CD8-positive, alpha-beta memory T cell (primary cell): Measurements from ENCODE around the gene NPAT. TPM values are rescaled to one million over a fixed set of nuclear protein-coding genes. Genes with fewer than 3 reads are reported as not detected.
A peak's percentile ranks its signal among the peaks of the same experiment; 100 is the strongest.
"Not testable (repeated sequence)": the region's sequence is repeated elsewhere in the genome, so short reads cannot be mapped to it uniquely, and the experiment has no call there.

Source experiments
- CTCF ChIA-PET: fragments of 350-600 bp; sonication (Branson Sonifier 250); formaldehyde crosslinking; loops from one replicate; lab custom pipeline; 2021; ENCODE audit warnings: antibody characterized with exemption; lab: Charles Lee
- POLR2A ChIA-PET: fragments of 350-600 bp; sonication (Branson Sonifier 250); formaldehyde crosslinking; loops from one replicate; lab custom pipeline; 2021; ENCODE audit warnings: antibody characterized with exemption; lab: Charles Lee
- DNase-seq, 5 donors: peaks; one replicate each; pipeline versions ENCODE4 v3.0.0 to v3.0.0-alpha.2; 2020 to 2022; ENCODE audit warnings: mixed read lengths in 1 of 5
- H3K27ac ChIP-seq: one replicate; pipeline ENCODE4 v1.7.0; 2013; ENCODE audit warnings: low read depth, mild to moderate bottlenecking, low read length, moderate library complexity
- H3K27me3 ChIP-seq: 2 replicates; pipeline ENCODE4 v1.7.0; 2013; ENCODE audit warnings: low read length, mild to moderate bottlenecking; ENCODE audit not compliant: insufficient read depth, poor library complexity, severe bottlenecking
- H3K36me3 ChIP-seq: 2 replicates; pipeline ENCODE4 v1.7.0; 2013; ENCODE audit warnings: mild to moderate bottlenecking, low read length, moderate library complexity; ENCODE audit not compliant: insufficient read depth
- H3K4me1 ChIP-seq: 2 replicates; pipeline ENCODE4 v1.7.0; 2013; ENCODE audit warnings: mild to moderate bottlenecking, low read length, moderate library complexity; ENCODE audit not compliant: insufficient read depth
- H3K4me3 ChIP-seq: 2 replicates; pipeline ENCODE4 v1.7.0; 2013; ENCODE audit warnings: mild to moderate bottlenecking, low read length
- H3K9me3 ChIP-seq: 2 replicates; pipeline ENCODE4 v1.7.0; 2013; ENCODE audit warnings: mild to moderate bottlenecking, low read length
- H3K27ac Mint-ChIP-seq, 8 donors: one replicate each; pipeline ENCODE4 v1.8.0; 2020 to 2021; ENCODE audit warnings: mixed read lengths in 8 of 8, mild to moderate bottlenecking in 6 of 8, inconsistent platforms in 3 of 8, moderate library complexity in 3 of 8
- H3K27me3 Mint-ChIP-seq, 2 donors: one replicate each; pipeline ENCODE4 v1.8.0; 2020 to 2021; ENCODE audit warnings: mixed read lengths in 2 of 2, mild to moderate bottlenecking in 1 of 2, moderate library complexity in 1 of 2
- H3K36me3 Mint-ChIP-seq, 3 donors: one replicate each; pipeline ENCODE4 v1.8.0; 2020 to 2021; ENCODE audit warnings: mixed read lengths in 3 of 3, inconsistent platforms in 1 of 3, mild to moderate bottlenecking in 1 of 3
- H3K4me1 Mint-ChIP-seq, 3 donors: one replicate each; pipeline ENCODE4 v1.8.0; 2020 to 2021; ENCODE audit warnings: mixed read lengths in 3 of 3, inconsistent platforms in 1 of 3, mild to moderate bottlenecking in 1 of 3
- H3K4me3 Mint-ChIP-seq, 7 donors: one replicate each; pipeline ENCODE4 v1.8.0; 2020 to 2021; ENCODE audit warnings: mixed read lengths in 7 of 7, mild to moderate bottlenecking in 6 of 7, moderate library complexity in 4 of 7, inconsistent platforms in 2 of 7
- H3K9me3 Mint-ChIP-seq, 5 donors: one replicate each; pipeline ENCODE4 v1.8.0; 2020 to 2022; ENCODE audit warnings: mixed read lengths in 5 of 5, mild to moderate bottlenecking in 3 of 5, moderate library complexity in 2 of 5, inconsistent platforms in 1 of 5
- polyA plus RNA-seq: library from polyadenylated mRNA; unstranded; fragments of 300-500 nt; fragmentation: Illumina TruSeq; gene quantifications from one replicate; pipeline ENCODE4 v1.2.3, GENCODE V29; 2021
- total RNA-seq, 2 experiments: library from RNA; stranded (reverse); gene quantifications; one replicate each; pipeline ENCODE4 v1.2.3, GENCODE V29; 2021

Gene NPAT
- total and polyA plus RNA-seq, 3 experiments from 2014 or later = 38.9 to 39.7 (median 39.6) TPM

DNA sequence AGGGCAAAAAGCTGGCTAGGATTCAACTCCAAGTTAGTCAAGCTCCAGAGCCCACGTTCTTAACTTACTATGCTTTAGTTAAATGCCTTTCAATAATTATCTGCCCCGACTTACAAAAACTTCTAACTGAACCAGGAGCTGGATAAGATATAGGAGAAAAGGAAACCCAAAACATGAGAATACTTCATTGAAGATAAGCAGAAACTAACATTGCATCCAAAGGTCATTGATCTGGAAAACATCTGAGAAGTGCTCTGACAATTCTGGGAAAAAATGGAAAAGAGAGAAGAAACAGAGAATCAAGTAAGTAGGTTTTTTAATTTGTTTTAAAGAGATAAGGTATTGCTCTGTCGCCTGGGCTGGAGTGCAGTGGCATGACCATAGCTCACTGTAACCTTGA, 73.9 kb downstream of the NPAT start:
- Mint-ChIP-seq H3K27me3 (no peaks in the 10 kb centered on the region), H3K27ac (peak overlapping the region in 1 of 8 donors; percentile 31), H3K36me3 (peaks cover 7 to 87% (median 33%) of the 10 kb centered on the region in 3 donors), H3K9me3 (no peaks in the 10 kb centered on the region), H3K4me1 (peaks cover 4 to 12% (median 8%) of the 10 kb centered on the region in 3 donors), H3K4me3 (no peak overlapping the region)
- Histone ChIP-seq H3K4me1 (no peaks in the 10 kb centered on the region), H3K27me3 (no peaks in the 10 kb centered on the region), H3K9me3 (no peaks in the 10 kb centered on the region), H3K4me3 (no peak overlapping the region), H3K27ac (no peak overlapping the region), H3K36me3 (peaks cover 47% of the 10 kb centered on the region)
- POLR2A ChIA-PET = no interaction called here
- DNase-seq = no peak
- CTCF ChIA-PET = interaction anchor here (0.9 to 1.2 kb wide), 2 partner anchors 24 to 74 kb away, joined by 3 read pairs; no protein-coding TSS in a partner anchor

DNA sequence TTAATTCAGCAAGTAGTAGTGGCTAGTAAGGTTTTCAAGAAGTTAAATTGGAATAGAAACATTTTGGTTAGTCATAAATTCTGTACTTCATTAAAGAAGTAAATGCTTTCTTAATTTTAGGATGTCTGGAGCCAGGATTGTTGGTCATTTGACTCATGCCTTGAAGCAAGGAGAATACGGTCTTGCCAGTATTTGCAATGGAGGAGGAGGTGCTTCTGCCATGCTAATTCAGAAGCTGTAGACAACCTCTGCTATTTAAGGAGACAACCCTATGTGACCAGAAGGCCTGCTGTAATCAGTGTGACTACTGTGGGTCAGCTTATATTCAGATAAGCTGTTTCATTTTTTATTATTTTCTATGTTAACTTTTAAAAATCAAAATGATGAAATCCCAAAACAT, 75.3 kb downstream of the NPAT start:
- H3K27me3 Mint-ChIP-seq = no peaks in the 10 kb centered on the region
- Histone ChIP-seq H3K4me3 (no peak overlapping the region), H3K4me1 (no peaks in the 10 kb centered on the region), H3K9me3 (no peaks in the 10 kb centered on the region), H3K36me3 (peaks cover 57% of the 10 kb centered on the region), H3K27ac (no peak overlapping the region), H3K27me3 (no peaks in the 10 kb centered on the region)
- no peak overlapping the region for H3K4me3 Mint-ChIP-seq
- DNase-seq = no peak
- H3K9me3 Mint-ChIP-seq = no peaks in the 10 kb centered on the region
- ChIA-PET POLR2A (no interaction called here), CTCF (interaction anchor here (1.2 kb wide), 1 partner anchor 29 kb away, joined by 3 read pairs; no protein-coding TSS in a partner anchor)
- peaks cover 7 to 92% (median 35%) of the 10 kb centered on the region in 3 donors for H3K36me3 Mint-ChIP-seq
- peak overlapping the region in 3 of 8 donors; percentile 45 to 64 (median 51) for H3K27ac Mint-ChIP-seq
- peaks cover 1 to 12% (median 8%) of the 10 kb centered on the region in 3 donors for H3K4me1 Mint-ChIP-seq

DNA sequence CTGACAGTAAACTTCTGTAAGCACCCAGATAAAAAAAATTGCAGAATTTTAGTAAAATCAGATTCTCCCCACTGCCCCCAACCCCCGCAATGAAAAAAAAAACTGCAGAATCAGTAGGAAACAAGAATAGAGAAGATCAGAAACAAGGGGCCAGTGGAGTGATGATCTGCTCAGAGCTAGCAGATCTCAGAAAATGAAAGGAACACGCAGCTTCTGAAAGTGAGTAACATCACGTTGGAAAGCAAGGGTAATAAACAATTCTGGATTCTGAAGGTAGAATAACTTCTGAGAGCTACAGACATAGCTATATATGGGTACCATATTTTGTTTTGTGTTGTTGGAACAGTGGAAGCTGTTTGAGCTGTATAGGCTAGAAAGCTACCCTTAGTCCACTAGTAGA, 77.8 kb downstream of the NPAT start:
- Histone ChIP-seq H3K27ac (no peak overlapping the region), H3K4me3 (no peak overlapping the region), H3K36me3 (peaks cover 51% of the 10 kb centered on the region), H3K27me3 (no peaks in the 10 kb centered on the region), H3K9me3 (no peaks in the 10 kb centered on the region), H3K4me1 (no peaks in the 10 kb centered on the region)
- ChIA-PET POLR2A (no interaction called here), CTCF (interaction anchor here (1.1 kb wide), 2 partner anchors 26 to 92 kb away, joined by 3 to 4 read pairs; no protein-coding TSS in a partner anchor)
- DNase-seq = no peak
- no peaks in the 10 kb centered on the region for H3K27me3 Mint-ChIP-seq
- no peak overlapping the region for H3K4me3 Mint-ChIP-seq
- H3K9me3 Mint-ChIP-seq = no peaks in the 10 kb centered on the region
- peaks cover 3 to 12% (median 8%) of the 10 kb centered on the region in 3 donors for H3K4me1 Mint-ChIP-seq
- peaks cover 10 to 87% (median 33%) of the 10 kb centered on the region in 3 donors for H3K36me3 Mint-ChIP-seq
- peak overlapping the region in 6 of 8 donors; percentile 3 to 79 (median 16) for H3K27ac Mint-ChIP-seq

DNA sequence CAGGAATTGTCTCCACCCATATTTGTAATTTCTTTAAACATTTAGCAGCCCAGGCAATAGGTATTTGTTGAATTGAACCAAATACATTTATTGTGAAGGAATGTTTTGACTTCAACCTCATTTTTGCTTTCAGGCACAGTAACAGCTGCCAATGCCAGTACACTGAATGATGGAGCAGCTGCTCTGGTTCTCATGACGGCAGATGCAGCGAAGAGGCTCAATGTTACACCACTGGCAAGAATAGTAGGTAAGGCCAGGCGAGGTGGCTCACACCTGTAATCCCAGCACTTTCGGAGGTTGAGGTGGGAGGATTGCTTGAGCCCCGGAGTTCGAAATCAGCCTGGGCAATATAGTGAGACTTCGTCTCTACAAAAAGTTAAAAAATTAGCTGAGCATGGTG, 80.1 kb downstream of the NPAT start:
- Histone ChIP-seq H3K27ac (no peak overlapping the region), H3K27me3 (no peaks in the 10 kb centered on the region), H3K4me1 (no peaks in the 10 kb centered on the region), H3K4me3 (no peak overlapping the region), H3K36me3 (peaks cover 40% of the 10 kb centered on the region), H3K9me3 (no peaks in the 10 kb centered on the region)
- Mint-ChIP-seq H3K9me3 (no peaks in the 10 kb centered on the region), H3K27ac (peak overlapping the region in 2 of 8 donors; percentile 14 to 76), H3K4me1 (peaks cover 3 to 12% (median 9%) of the 10 kb centered on the region in 3 donors), H3K4me3 (no peak overlapping the region), H3K36me3 (peaks cover 10 to 74% (median 26%) of the 10 kb centered on the region in 3 donors), H3K27me3 (no peaks in the 10 kb centered on the region)
- CTCF ChIA-PET = no interaction called here
- DNase-seq = no peak
- POLR2A ChIA-PET = interaction anchor here (0.8 kb wide), 1 partner anchor 23 kb away, joined by 3 read pairs; no protein-coding TSS in a partner anchor

DNA sequence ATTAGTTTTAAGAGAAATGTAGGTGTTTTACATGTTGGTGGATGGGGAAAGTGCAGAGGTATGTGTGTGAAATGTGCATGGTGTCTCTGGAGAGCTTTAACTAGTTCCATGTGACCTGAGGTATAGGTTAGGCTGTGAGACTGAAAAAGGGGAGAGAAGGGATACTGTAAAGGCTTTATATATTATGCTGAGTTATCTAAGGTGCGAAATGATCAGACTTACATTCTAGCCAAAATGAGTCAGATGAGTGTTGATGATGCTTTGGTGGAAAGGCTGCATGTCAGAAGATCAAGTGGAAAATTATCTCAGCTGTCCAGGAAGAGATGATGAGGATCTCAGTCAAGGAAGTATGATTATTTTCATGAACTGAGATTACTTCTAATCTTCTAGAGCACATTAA, 85.2 kb downstream of the NPAT start:
- no peaks in the 10 kb centered on the region for H3K9me3 Mint-ChIP-seq
- peak overlapping the region in 3 of 8 donors; percentile 28 to 74 (median 53) for H3K27ac Mint-ChIP-seq
- peaks cover 9 to 20% (median 11%) of the 10 kb centered on the region in 3 donors for H3K4me1 Mint-ChIP-seq
- no peaks in the 10 kb centered on the region for H3K27me3 Mint-ChIP-seq
- no peak for DNase-seq
- peaks cover 4 to 59% (median 11%) of the 10 kb centered on the region in 3 donors for H3K36me3 Mint-ChIP-seq
- H3K4me3 ChIP-seq = no peak overlapping the region
- ChIA-PET POLR2A (no interaction called here), CTCF (no interaction called here)
- no peaks in the 10 kb centered on the region for H3K4me1 ChIP-seq
- H3K27ac ChIP-seq = no peak overlapping the region
- H3K27me3 ChIP-seq = no peaks in the 10 kb centered on the region
- peaks cover 20% of the 10 kb centered on the region for H3K36me3 ChIP-seq
- H3K9me3 ChIP-seq = no peaks in the 10 kb centered on the region
- no peak overlapping the region for H3K4me3 Mint-ChIP-seq

DNA sequence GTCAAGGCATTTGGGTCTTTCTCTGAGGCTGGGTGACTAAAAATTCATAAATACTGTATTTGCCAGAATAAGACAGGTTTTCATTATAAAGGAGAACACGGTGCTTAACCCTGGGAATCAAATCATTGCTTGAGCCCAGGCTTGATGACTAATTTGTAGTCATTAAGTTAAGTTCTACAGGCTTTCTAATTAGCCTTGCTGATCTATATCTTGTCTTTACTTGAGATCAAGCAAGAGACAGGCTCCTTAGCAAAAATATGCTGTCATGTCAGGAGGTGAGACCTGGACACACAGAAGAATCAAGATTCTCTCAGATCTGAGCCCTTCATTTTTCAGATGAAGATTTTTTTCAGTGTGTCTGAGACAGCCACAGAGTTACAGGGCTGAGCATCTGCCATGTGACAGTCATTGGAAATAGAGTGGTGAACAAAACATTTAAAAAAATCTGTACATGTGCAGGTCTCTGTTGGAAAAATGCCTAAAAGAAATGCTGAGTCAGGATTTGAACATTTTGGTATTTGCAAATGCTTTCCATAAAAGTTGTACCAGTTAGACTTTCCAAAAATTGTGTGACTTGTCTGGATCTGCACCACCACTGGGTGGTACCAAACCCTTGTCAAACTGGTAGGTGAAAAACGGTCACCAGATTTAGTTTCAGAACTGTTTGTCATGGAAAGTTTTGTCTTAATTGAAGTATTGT, 86.4 kb downstream of the NPAT start:
- Mint-ChIP-seq H3K4me3 (no peak overlapping the region), H3K27me3 (no peaks in the 10 kb centered on the region), H3K27ac (peak overlapping the region in 5 of 8 donors; percentile 23 to 63 (median 35)), H3K9me3 (no peaks in the 10 kb centered on the region), H3K4me1 (peaks cover 11 to 22% (median 13%) of the 10 kb centered on the region in 3 donors), H3K36me3 (peaks cover 4 to 54% (median 11%) of the 10 kb centered on the region in 3 donors)
- H3K36me3 ChIP-seq = peaks cover 23% of the 10 kb centered on the region
- H3K9me3 ChIP-seq = no peaks in the 10 kb centered on the region
- ChIA-PET POLR2A (interaction anchor here (0.7 kb wide), 2 partner anchors 18 to 323 kb away, joined by 3 to 7 read pairs; no protein-coding TSS in a partner anchor), CTCF (no interaction called here)
- H3K4me1 ChIP-seq = no peaks in the 10 kb centered on the region
- H3K27me3 ChIP-seq = no peaks in the 10 kb centered on the region
- H3K27ac ChIP-seq = no peak overlapping the region
- DNase-seq = no peak
- H3K4me3 ChIP-seq = no peak overlapping the region

DNA sequence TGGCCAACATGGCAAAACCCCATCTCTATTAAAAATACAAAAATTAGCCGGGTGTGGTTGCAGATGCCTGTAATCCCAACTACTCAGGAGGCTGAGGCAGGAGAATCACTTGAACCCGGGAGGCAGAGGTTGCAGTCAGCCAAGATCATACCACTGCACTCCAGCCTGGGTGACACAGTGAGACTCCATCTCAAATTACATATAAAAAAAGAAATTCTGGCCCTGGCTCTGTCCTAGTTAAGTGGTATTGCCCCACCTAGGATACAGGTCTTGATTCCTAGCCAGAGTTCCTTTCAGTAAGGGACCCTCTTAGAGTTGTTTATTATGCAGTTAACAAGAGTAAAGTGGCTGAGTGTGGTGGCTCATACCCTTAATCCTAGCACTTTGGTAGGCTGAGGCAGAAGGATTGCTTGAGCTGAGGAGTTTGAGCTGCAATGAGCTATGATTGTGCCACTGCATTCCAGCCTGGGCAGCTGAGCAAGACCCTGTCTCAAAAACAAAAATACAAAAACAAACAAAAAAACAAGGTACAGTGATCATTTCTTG, 89.4 kb downstream of the NPAT start:
- H3K9me3 ChIP-seq, DNase-seq, H3K36me3 ChIP-seq, H3K4me3 Mint-ChIP-seq, POLR2A ChIA-PET, H3K9me3 Mint-ChIP-seq, H3K4me1 ChIP-seq, H3K27ac ChIP-seq, H3K27me3 Mint-ChIP-seq, H3K27me3 ChIP-seq, H3K4me3 ChIP-seq: not testable (repeated sequence)
- peaks cover 0 to 47% (median 8%) of the 10 kb centered on the region in 3 donors for H3K36me3 Mint-ChIP-seq
- CTCF ChIA-PET = interaction anchor here (0.8 kb wide), 1 partner anchor 10 kb away, joined by 3 read pairs; no protein-coding TSS in a partner anchor
- peak overlapping the region in 4 of 8 donors; percentile 57 to 73 (median 63) for H3K27ac Mint-ChIP-seq
- peaks cover 12 to 33% (median 13%) of the 10 kb centered on the region in 3 donors for H3K4me1 Mint-ChIP-seq

DNA sequence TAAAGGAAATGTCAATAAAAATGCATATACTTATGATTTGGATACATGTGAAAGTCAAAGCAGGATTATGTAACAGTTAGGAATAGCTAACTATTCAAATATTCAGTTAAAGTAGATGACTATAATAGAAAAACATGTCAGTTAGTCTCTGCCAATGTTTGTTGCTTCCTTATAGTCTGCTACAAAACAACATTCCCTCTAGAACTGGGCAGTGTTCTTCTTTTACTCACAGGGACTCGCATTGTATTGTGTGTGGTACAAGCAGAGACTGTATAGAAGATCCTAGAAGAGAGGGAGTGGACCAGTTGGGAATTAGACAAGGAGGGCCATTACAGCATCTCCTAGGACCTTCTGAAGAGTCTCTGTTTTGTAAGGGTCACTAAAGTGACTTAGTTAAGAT, 90.4 kb downstream of the NPAT start:
- peak overlapping the region in 3 of 8 donors; percentile 55 to 64 (median 60) for H3K27ac Mint-ChIP-seq
- POLR2A ChIA-PET = interaction anchor here (0.6 kb wide), 1 partner anchor 25 kb away, joined by 3 read pairs; no protein-coding TSS in a partner anchor
- H3K36me3 ChIP-seq = peaks cover 10% of the 10 kb centered on the region
- H3K4me3 Mint-ChIP-seq = no peak overlapping the region
- H3K4me1 ChIP-seq = no peaks in the 10 kb centered on the region
- H3K9me3 Mint-ChIP-seq = no peaks in the 10 kb centered on the region
- H3K27me3 ChIP-seq = no peaks in the 10 kb centered on the region
- no peak overlapping the region for H3K4me3 ChIP-seq
- peaks cover 0 to 49% (median 8%) of the 10 kb centered on the region in 3 donors for H3K36me3 Mint-ChIP-seq
- H3K4me1 Mint-ChIP-seq = peaks cover 9 to 38% (median 10%) of the 10 kb centered on the region in 3 donors
- no peak overlapping the region for H3K27ac ChIP-seq
- CTCF ChIA-PET = no interaction called here
- H3K9me3 ChIP-seq = no peaks in the 10 kb centered on the region
- no peaks in the 10 kb centered on the region for H3K27me3 Mint-ChIP-seq
- DNase-seq = no peak
